T-helper 9 cell (primary cell): ENCODE results near the gene NELFA.
A peak's percentile ranks its signal among the peaks of the same experiment; 100 is the strongest.
"Not testable (repeated sequence)": the region's sequence is repeated elsewhere in the genome, so short reads cannot be mapped to it uniquely, and the experiment has no call there.

ENCODE experiments used
- DNase-seq: peaks from one replicate; pipeline ENCODE4 v3.0.0-alpha.2; 2020

NELFA gene

GRCh38 chr4:2040391-2041238 lies 31.8 kb upstream of the NELFA start:
- DNase-seq = no peak

- no peak for DNase-seq
These were observed 28.1 kb upstream of the NELFA start for GRCh38 chr4:2036866-2037265.

- DNase-seq = no peak
These were observed 27.6 kb upstream of the NELFA start for GRCh38 chr4:2036327-2036726.

GRCh38 chr4:2031161-2031560 lies 22.4 kb upstream of the NELFA start:
- not testable (repeated sequence) for DNase-seq

- DNase-seq = not testable (repeated sequence)
These were observed 18.3 kb upstream of the NELFA start for GRCh38 chr4:2027120-2027519.

- DNase-seq = no peak
These were observed 17.0 kb upstream of the NELFA start for GRCh38 chr4:2025817-2026216.

- no peak for DNase-seq
These were observed 15.9 kb upstream of the NELFA start for GRCh38 chr4:2024683-2025082.

GRCh38 chr4:2021358-2022018 lies 12.7 kb upstream of the NELFA start:
- not testable (repeated sequence) for DNase-seq

- no peak for DNase-seq
These were observed 6.2 kb upstream of the NELFA start for GRCh38 chr4:2015008-2015407.

- no peak for DNase-seq
These were observed 2.8 kb upstream of the NELFA start for GRCh38 chr4:2011583-2011982.

GRCh38 chr4:2009651-2010233 lies 968 bp upstream of the NELFA start:
- DNase-seq = peak; percentile 43

GRCh38 chr4:2008671-2008920 lies 178 bp downstream of the NELFA start:
- DNase-seq = no peak

- DNase-seq = no peak
These were observed 737 bp downstream of the NELFA start for GRCh38 chr4:2007804-2008670.

- DNase-seq = no peak
These were observed 1.7 kb downstream of the NELFA start for GRCh38 chr4:2006956-2007653.

- DNase-seq = no peak
These were observed 2.4 kb downstream of the NELFA start for GRCh38 chr4:2006367-2006766.

- DNase-seq = not testable (repeated sequence)
These were observed 5.4 kb downstream of the NELFA start for GRCh38 chr4:2003361-2003760.

- DNase-seq = not testable (repeated sequence)
These were observed 9.5 kb downstream of the NELFA start for GRCh38 chr4:1999308-1999707.

- DNase-seq = no peak
These were observed 10.5 kb downstream of the NELFA start for GRCh38 chr4:1998296-1998695.

GRCh38 chr4:1997712-1998111 lies 11.1 kb downstream of the NELFA start:
- no peak for DNase-seq

GRCh38 chr4:1996866-1997611 lies 11.7 kb downstream of the NELFA start:
- no peak for DNase-seq

GRCh38 chr4:1994938-1995337 lies 13.8 kb downstream of the NELFA start:
- no peak for DNase-seq
